HG03175 (cell line): ENCODE results near the gene CMSS1.

Source experiments
- ATAC-seq: cut with Tn5 transposase; IDR thresholded peaks from one replicate; pipeline ENCODE4 v1.9.1; 2021; ENCODE audit warnings: mild to moderate bottlenecking, moderate library complexity; ENCODE audit not compliant: unreplicated experiment

The CMSS1 gene

GRCh38 chr3:100159331-100160153, 341.9 kb downstream of the CMSS1 start:
- no peak for ATAC-seq

GRCh38 chr3:100160521-100160920, 342.9 kb downstream of the CMSS1 start:
- no peak for ATAC-seq

- ATAC-seq: no peak
Measured at GRCh38 chr3:100163787-100164186, 346.1 kb downstream of the CMSS1 start.

- no peak for ATAC-seq
Measured at GRCh38 chr3:100164743-100165142, 347.1 kb downstream of the CMSS1 start.

- ATAC-seq: no peak
Measured at GRCh38 chr3:100165926-100166550, 348.4 kb downstream of the CMSS1 start.

GRCh38 chr3:100169201-100169920, 351.7 kb downstream of the CMSS1 start:
- ATAC-seq: no peak

- ATAC-seq: no peak
Measured at GRCh38 chr3:100170486-100170885, 352.8 kb downstream of the CMSS1 start.

GRCh38 chr3:100171211-100171914, 353.7 kb downstream of the CMSS1 start:
- ATAC-seq: no peak

GRCh38 chr3:100173961-100174360, 356.3 kb downstream of the CMSS1 start:
- ATAC-seq: no peak

- ATAC-seq: no peak
Measured at GRCh38 chr3:100175637-100176280, 358.1 kb downstream of the CMSS1 start.

GRCh38 chr3:100179692-100180349, 362.2 kb downstream of the CMSS1 start:
- ATAC-seq: no peak

- no peak for ATAC-seq
Measured at GRCh38 chr3:100183608-100184125, 366.0 kb downstream of the CMSS1 start.

GRCh38 chr3:100184948-100185570, 367.4 kb downstream of the CMSS1 start:
- no peak for ATAC-seq

- ATAC-seq: no peak
Measured at GRCh38 chr3:100185847-100186246, 368.2 kb downstream of the CMSS1 start.

GRCh38 chr3:100189444-100189964, 371.8 kb downstream of the CMSS1 start:
- ATAC-seq: no peak

GRCh38 chr3:100195375-100195774, 377.7 kb downstream of the CMSS1 start:
- no peak for ATAC-seq

- ATAC-seq: no peak
Measured at GRCh38 chr3:100197876-100198275, 380.2 kb downstream of the CMSS1 start.

GRCh38 chr3:100198579-100199269, 381.1 kb downstream of the CMSS1 start:
- ATAC-seq: no peak

- ATAC-seq: no peak
Measured at GRCh38 chr3:100205171-100205570, 387.5 kb downstream of the CMSS1 start.
